ENCODE data around the gene CRCP.
A peak's percentile ranks its signal among the peaks of the same experiment; 100 is the strongest.
"Not testable (repeated sequence)": the region's sequence is repeated elsewhere in the genome, so short reads cannot be mapped to it uniquely, and the experiment has no call there.

Gene CRCP

DNA sequence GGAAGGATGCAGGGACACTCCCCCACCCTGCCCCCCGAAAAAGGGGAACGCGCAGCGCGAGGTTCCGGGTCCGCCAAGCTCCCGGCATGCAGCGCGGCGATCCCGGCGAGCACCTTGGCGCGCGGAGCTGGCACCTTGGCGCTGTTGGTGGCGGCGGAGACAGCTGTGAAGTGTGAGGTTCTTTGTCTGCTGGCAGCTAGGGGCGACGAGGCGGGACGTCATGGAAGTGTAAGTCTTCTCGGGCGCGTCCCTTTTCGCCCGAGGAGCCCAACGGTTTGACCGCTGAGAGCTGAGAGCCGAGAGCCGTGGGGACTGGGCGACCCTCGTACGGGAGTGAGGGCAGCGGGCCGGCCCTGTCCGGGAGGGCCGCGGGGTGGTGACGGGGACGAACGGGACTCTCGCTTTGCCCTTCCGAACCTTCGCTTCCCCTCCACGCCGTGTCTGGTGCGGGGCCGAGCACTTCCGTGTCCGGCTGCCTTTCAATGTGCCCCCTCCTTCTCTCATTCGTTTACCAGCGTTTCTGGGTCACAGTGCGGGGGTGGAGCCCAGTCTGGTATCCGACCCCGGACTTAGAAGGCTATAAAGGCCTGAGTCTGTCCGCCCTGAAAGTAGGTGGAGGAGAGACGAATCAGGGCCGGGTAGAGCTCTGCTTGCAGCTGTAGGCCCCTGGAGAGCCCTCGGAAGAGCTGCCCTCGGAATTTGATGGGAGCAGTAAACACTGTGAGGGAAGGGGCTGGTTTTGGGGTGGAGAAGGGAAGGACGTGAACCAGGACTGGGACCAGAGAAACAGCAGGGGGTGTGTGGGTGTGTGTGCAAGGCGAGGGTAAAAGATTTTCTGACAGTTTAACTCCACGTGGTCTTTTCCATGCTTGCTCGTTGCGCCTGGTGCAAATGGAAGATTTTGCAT is at the start of gene CRCP:
Gene CRCP (plus strand): TSS at position 105 of the 907 bp plus-strand sequence. CDS start 116 bp downstream, at position 221.
- peak; percentile 78 to 89 (median 80) for DNase-seq

DNA sequence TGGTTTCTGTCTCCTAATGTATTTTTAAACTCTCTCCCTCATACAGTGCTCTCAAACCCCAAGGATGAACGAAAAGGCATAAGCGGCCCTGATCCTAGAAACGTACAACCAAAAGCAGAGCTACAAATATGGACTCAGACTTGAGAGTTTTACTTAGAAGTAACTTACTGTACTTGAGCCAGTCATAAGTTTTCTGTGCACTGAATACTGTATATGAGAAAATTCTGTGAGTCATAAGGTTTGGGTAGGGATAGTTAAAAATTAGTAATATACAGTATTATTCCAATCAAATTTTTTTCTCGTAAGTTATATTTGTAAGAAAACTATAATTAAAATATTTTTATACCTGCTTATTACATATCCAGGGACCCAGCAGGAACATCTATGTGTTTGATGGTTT is 44.9 kb upstream of the CRCP start:
- no peak for DNase-seq

DNA sequence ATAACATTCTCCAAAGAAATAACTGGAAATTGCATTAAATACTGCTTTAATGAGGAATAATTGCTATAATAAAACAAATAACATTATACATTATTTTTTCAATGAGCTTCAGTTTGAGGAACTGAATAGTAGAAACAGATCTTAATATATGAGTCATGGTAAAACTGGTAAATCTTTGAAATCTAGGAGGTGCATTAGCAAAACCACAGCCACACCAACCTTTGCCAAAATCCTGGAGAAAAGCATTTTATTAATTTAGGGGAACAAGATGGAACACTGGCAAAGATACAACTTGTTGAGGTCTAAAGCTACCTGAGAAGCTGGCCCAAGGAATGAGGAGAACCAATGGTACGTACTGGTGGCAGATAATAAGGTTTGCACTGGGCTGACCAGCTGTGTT is 44.4 kb upstream of the CRCP start:
- DNase-seq: peak in 1 of 3 donors; percentile 20

DNA sequence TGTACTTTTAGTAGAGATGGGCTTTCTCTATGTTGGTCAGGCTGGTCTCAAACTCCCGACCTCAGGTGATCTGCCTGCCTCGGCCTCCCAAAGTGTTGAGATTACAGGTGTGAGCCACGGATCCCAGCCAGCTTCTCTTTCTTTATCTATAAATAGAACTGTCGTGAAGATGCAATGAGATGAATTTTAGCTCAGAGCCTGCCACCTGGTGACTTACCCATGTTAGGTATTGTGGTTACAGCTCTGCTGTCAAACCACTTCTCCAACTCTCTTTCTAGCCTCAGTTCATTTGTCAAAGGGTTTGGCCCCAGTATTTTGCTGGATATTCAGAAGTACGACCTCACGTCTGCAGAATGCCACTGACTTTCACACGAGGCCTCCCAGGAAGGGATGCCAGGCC is 42.4 kb upstream of the CRCP start:
- DNase-seq: not testable (repeated sequence)

DNA sequence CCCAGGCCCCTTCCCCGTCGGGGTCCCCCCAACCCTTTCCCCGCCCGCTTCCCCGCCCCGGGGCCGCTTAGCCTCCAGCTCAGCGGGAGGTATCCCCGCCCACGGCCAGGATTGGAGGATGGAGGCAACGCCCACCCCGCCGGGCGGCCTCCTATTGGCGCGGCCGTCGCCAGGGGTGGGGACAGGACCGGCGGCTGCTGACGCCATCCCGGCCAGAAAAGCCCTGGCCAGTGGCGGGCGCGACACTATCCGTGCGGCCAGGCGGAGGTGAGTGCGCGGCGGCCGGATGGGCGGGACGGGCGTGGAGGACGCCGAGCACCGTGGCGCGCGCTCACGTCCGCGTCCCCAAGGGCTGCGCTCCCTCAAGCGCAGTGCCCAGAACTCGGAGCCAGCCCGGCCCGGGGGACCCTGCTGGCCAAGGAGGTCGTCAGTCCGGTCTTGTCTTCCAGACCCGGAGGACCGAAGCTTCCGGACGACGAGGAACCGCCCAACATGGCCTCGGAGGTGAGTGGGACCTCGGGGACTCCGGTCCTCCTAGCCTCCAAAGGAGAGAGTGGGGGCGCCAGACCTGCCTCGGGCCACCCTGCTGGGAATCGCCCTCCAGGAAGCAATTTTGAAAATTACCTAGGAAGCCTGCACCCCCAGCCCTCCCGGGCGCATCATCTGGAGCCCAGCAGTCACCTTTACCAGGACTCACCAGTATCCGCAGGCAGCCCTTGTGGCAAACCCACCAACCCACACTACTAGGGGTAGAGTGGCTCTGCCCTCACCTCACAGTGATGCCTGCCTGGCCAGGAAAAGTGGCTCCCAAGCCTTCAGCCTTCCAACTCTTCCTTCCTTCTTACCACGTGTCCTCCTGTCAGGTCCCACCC is 38.8 kb upstream of the CRCP start, which contains the start of gene ASL:
Gene ASL (plus strand): TSS at position 230 of the 872 bp plus-strand sequence. CDS start 263 bp downstream, at position 493.
- DNase-seq: peak; percentile 96 to 99 (median 98)

DNA sequence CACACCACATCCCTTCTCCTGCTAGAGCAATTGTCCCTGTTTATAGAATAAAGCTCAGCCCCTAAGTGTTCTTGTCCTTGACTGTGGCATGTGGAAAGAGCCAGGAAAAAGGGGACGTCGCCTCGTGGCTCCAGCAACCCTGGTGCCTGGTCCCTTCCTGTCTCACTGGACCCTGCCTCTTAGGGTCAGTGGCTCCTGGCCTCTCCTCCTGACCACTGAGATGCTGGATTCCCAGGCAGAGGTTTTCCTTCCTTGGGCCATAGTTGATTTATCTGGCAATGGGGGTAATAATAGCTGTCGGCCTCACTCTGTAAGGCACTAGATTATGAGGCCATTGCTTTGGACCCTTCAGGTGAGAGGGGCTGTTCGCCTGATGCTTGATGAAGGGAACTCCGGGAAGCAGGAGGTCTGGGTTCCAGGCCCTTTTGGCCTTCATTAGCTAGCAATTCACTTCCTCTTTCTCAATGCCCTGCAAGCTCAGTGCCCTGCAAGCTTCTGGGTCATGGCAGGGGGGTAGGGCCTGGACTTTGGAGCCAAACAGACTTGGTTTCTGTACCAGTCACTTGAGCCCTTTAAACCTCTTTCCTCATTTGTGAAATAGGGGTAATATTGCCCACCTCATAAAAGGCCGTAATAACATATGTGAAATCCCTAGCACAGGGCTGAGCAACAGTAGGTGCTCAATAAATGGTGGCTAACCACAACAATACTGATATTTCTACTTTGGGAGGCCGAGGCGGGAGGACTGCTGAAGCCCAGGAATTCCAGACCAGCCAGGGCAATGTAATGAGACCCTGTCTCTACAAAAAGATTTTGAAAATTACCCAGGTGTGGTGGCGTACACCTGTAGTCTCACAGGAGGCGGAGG is 38.0 kb upstream of the CRCP start:
- peak; percentile 29 to 45 (median 38) for DNase-seq

DNA sequence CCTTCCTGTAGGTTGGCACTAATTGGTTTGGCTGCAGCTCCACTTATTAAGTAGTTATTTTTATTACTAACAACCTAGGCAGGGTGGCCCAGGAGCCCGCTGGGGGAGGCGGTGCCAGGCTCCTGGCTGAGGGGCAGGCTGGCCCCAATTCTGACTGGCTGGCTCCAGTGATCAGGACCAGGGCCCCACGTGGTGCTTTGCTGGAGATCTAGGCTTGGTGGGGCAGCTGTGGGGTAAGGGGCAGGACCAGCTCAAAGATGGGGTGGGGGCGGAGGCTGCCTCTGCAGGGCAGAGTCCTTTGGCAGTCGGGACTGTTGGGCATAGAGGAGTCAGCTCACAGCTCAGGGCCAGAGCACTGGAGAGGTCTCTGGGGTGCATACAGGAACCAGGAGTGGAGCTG is 36.6 kb upstream of the CRCP start:
- no peak for DNase-seq

DNA sequence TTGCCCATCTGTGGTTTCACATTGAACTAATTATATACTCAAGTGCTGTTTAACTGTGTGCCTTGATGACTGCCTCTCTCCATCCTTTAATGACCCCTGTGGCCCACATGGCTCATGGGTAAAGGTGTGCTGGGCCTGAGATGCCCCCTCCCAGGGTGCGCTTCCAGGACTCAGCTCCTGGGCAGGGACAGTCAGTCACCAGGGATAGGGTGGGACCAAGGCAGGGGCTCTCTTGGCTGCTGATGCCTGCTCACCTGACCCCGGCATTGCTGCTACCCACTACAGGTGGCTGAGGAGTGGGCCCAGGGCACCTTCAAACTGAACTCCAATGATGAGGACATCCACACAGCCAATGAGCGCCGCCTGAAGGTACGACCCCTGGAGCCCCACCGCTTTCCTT is 32.6 kb upstream of the CRCP start:
- DNase-seq: no peak

DNA sequence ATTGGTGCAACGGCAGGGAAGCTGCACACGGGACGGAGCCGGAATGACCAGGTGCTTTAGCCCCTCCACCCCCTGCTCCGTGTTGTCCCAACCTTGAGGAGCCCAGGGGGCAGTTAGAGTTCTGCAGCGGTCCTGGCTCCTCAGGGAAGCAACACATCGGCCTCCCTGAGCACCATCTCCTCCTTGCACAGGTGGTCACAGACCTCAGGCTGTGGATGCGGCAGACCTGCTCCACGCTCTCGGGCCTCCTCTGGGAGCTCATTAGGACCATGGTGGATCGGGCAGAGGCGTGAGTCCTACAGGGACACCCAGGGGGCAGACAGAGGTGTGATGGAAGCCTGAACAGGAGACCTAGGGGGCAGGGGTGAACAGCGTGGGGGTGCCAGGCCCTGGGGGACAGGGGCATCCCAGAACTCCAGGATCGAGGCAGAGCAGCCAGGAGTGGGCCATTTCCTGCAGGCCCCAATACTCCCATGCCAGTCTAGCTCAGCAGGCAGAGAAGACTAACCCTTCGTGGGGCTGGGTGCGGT is 31.7 kb upstream of the CRCP start:
- no peak for DNase-seq

DNA sequence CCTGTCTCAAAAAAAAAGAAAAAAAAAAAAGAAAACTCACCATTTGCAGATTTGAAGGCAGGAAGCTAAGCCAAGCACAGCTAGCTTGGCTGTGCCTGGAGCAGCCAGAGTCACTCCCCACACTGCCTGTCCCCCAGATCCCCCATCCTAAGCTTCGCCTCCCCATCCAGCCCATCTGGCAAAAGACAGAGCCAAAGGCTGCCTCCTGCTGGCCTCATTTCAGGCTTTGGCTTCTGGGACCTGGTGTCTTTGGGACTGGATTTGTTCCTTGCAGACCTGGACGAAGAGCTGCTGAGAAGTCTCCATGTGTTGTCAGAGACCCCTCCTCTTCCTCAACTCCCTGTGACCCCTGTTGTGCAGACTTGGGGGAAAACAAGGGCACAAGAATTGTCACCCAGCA is 31.0 kb upstream of the CRCP start:
- DNase-seq: no peak

DNA sequence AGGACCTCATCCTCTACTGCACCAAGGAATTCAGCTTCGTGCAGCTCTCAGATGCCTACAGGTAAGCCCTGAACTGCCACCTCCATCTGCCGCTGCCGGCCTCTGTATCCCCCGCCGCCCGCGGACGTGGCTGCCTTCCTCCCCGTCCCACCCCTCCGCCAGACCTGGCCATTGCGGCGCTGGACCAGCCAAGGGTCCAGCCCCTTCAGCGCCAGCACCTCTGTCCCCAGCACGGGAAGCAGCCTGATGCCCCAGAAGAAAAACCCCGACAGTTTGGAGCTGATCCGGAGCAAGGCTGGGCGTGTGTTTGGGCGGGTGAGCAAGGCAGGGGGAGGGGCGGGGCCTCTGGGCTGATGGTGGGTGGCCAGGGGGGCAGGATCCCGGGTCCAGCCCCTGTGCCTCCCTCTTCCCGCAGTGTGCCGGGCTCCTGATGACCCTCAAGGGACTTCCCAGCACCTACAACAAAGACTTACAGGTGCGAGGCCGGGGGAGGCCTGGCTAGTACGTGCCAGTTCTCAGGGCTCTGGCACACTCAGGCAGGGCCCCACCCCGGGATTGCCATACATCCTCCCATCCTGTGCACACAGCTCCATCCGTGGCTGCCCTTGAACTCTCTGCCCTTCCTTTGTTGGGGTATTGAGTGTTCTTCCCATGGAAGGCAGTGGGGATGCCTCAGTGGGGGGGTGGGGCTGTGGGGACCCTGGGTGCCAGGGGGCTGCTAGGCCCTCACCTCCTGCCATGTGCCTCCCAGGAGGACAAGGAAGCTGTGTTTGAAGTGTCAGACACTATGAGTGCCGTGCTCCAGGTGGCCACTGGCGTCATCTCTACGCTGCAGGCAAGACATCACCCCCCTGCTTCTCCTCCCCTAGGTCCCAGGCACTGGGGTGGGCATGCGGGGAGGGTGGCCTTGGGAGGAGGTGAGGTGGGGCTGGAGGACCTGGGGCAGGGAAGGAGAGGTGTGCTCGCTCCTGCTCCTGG is 25.5 kb upstream of the CRCP start:
- no peak for DNase-seq

DNA sequence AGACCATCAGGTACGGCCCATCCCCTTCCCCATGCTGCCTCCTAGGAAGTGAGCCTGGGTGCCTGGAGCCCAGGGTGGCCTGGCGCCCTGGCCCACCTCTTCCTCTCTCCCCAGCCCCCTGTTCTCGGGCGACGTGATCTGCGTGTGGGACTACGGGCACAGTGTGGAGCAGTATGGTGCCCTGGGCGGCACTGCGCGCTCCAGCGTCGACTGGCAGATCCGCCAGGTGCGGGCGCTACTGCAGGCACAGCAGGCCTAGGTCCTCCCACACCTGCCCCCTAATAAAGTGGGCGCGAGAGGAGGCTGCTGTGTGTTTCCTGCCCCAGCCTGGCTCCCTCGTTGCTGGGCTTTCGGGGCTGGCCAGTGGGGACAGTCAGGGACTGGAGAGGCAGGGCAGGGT is 22.0 kb upstream of the CRCP start:
- no peak for DNase-seq

DNA sequence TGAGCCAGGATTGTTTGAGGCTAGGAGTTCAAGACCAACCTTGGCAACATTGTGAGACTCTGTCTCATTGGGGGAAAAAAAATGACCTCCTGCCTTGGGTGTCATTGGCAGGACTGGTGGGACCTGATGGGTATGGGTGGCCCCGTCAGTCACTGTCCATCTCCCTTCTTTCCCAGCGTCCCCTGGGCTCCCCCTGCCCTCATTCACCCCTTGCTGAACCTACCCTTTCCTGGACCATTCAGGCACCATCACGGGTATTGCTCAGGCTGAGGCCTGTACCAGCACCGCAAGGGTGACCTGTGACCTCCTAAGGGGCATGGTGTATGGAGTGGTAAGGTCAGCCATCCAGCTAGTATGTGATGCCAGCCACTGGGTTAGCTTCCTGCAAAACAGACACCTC is 19.6 kb upstream of the CRCP start:
- no peak for DNase-seq

DNA sequence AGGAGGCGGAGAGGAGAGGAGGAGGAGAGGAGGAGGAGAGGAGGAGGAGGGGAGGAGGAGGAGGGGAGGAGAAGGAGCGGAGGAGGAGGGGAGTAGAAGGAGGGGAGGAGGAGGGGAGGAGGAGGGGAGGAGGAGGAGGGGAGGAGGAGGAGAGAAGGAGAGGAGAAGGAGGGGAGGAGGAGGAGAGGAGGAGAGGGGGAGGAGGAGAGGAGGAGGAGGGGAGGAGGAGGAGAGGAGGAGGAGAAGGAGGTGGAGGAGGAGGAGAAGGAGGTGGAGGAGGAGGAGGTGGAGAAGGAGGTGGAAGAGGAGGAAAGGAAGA is 15.5 kb upstream of the CRCP start:
- DNase-seq: no peak

DNA sequence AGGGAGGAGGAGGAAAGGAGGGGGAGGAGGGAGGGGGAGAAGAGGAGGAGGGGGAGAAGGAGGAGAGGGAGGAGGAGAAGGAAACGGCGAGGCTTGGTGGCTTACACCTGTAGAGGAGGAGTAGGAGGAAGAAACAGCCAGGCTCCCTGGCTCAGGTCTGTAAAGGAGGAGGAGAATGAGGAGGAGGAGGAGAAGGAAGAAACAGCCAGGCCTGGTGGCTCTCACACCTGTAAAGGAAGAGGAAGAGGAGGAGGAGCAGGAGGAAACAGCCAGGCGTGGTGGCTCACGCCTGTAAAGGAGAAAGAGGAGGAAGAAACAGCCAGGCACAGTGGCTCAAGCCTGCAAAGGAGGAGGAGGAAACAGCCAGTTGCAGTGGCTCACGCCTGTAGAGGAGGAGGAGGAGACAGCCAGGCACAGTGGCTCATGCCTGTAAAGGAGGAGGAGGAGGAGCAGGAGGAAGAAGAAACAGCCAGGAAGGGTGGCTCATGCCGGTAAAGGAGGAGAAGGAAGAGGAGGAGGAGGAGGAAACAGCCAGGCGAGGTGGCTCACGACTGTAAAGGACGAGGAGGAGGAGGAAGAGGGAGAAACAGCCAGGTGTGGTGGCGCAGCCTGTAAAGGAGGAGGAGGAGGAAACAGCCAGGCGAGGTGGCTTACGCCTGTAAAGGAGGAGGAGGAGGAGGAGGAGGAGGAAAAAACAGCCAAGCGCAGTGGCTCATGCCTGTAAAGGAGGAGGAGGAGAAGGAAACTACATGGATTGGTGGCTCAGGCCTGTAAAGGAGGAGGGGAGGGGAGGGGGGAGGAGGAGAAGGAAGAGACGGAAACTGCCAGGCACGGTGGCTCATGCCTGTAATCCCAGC is 14.9 kb upstream of the CRCP start:
- peak; percentile 50 to 61 (median 51) for DNase-seq

DNA sequence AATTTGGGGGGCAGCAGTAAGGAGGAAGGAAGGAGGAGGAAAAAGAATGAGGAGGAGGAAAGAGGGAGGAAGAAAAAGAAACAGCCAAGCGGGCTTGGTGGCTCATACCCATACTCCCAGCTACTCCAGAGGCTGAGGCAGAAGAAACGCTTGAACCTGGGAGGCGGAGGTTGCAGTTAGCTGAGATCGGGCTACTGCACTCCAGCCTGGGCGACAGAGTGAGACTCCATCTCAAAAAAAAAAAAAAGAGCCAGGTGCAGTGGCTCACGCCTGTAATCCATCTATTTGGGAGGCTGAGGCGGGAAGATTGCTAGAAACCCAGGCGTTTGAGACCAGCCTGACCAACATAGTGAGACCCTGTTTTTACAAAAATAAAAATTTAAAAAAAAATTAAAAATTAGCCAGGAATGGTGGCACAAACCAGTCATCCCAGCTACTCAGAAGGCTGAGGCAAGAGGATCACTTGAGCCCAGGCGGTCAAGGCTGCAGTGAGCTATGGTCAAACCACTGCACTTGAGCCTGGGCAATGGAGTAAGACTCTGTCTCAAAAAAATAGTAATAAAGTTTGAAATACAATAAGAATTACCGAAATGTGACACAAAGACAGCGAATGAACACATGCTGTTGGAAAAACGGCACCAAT is 14.1 kb upstream of the CRCP start:
- no peak for DNase-seq

DNA sequence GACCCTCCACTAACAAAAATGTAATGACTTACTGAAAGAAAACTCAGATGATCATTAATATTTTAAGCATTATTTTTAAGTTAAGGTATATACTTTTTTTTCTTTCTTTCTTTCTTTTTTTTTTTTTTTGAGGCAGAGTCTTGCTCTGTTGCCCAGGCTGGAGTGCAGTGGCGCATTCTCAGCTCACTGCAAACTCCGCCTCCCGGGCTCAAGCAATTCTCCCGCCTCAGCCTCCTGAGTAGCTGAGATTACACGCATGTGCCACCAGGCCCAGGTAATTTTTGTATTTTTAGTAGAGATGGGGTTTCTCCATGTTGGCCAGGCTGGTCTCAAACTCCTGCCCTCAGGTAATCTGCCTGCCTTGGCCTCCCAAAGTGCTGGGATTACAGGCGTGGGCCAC is 12.5 kb upstream of the CRCP start:
- not testable (repeated sequence) for DNase-seq

DNA sequence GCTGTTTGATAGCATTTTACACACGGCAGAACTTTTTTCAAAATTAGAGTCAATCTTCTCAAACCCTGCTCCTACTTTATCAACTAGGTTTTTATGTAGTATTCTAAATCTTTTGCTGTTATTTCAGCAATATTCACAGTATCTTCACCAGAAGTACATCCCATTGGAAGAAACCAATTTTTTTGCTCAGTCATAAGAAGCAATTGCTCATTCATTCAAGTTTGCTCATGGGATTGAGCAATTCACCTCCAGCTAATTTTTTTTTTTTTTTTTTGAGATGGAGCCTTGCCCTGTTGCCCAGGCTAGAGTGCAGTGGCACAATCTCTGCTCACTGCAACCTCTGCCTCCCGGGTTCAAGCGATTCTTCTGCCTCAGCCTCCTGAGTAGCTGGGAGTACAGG is 10.7 kb upstream of the CRCP start:
- peak in 1 of 3 donors; percentile 29 for DNase-seq

DNA sequence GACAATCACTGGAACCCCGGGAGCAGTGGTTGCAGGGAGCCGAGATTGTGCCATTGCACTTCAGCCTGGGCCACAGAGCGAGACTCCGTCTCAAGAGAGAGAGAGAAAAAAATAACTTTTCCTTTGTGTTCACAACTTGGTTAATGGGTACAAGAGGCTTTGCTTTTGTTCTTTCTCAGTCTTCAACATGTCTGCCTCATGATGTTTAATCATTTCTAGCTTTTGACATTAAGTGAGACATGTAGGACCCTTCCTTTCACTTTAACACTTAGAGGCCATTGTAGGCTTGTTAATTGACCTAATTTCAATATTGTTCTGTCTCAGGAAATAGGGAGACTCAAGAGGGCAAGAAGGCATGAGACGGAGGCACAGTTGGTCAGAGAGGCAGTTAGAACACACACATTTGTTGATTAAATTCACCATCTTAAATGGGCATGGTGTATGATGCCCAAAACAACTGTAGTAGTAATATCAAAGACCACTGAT is 9.3 kb upstream of the CRCP start:
- no peak for DNase-seq

DNA sequence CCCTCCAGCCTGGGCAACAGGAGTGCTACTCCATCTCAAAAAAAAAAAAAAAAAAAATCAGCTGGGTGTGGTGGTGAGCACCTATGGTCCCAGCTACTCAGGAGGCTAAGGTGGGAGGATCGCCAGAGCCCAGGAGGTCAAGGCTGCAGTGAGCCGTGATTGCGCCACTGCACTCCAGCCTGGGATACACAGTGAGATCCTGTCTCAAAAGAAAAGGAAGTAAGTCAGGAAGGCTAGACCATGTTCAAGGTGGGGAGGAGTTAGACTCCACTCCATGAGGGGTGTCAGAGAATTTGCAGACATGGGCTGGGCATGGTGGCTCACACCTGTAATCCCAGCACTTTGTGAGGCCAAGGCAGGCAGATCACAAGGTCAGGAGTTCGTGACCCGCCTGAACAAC is 6.2 kb upstream of the CRCP start:
- DNase-seq: not testable (repeated sequence)
